ENCODE measurements around the gene CCL27.

CCL27 gene, protein sequence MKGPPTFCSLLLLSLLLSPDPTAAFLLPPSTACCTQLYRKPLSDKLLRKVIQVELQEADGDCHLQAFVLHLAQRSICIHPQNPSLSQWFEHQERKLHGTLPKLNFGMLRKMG

DNA sequence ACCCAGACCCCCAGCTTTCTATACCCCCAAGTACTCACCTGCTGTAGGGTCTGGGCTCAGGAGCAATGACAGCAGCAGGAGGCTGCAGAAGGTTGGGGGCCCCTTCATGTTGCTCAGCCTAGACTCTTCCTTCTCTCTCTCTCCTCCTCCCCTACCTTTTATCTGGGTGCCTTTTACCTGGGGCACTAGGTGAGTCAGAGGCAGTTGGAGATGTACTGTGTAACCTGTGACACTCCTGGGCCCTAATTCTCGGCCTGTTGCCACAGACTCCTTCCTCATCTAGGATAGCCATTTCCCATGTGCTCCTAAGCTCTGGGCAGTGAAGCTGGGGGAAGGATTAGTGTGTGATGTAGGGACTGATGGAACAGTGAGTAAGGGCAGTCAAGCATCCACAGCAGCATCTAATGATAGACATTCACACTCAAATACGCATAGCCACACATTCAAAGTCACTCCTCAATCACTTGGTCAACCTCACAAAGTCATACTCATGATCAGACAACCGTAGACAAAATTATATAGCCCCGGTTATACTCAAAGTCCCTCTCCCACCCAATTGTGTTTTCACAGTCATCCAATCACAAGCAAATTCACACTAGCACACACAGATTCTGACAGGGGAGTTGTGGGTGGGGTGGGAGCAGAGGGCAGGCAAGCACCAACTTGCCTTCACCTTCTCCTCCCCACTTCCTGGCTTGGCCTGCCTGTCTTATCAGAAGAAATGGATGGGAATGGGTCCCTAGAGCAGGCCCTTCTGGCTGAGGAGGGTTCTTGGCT, at the start of gene CCL27:
Gene CCL27, minus strand, starts transcription at position 132 of the 777 bp plus-strand sequence. Its CDS starts 24 bp downstream, at position 108.
- DNase-seq = no peak

DNA sequence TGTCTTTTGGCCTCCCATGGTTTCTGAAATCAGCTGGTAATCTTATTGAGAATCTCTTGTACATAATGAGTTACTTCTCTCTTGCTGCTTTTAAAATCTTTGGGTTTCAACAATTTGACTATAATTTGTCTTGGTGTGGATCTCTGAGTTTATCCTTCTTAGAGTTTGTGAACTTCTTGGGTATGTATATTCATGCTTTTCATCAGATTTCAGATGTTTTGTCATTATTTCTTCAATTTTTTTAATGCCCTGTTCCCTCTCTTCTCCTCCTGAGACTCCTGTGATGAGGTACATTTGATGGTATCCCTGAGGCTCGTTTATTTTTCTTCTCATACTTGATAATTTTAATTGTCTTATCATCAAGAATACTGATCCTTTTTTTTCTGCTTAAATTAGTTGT, 49.7 kb upstream of the CCL27 start:
- DNase-seq = no peak

DNA sequence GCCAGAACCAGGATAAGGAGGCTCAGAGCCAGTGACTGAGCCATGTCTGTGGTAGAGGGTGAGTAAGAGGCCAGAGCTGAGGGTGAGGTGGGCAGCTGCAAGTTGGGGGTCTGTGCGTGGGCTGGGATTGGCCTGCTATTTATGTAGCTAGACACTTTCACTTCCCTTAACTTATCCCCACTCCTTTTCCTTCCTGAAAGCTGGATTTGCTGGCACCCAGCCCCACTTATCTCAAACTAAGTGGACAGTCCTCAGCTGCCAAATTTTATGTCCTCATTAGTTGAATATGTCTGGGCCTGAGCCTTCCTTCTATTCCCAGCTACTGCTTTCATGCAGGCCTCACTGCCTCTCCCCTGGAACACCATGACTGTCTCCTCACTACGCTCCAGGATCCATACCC, 47.6 kb upstream of the CCL27 start, which contains the start of gene CCL21:
Gene CCL21, minus strand, starts transcription at position 114 of the 400 bp plus-strand sequence. Its CDS starts 70 bp downstream, at position 44.
- DNase-seq = no peak

DNA sequence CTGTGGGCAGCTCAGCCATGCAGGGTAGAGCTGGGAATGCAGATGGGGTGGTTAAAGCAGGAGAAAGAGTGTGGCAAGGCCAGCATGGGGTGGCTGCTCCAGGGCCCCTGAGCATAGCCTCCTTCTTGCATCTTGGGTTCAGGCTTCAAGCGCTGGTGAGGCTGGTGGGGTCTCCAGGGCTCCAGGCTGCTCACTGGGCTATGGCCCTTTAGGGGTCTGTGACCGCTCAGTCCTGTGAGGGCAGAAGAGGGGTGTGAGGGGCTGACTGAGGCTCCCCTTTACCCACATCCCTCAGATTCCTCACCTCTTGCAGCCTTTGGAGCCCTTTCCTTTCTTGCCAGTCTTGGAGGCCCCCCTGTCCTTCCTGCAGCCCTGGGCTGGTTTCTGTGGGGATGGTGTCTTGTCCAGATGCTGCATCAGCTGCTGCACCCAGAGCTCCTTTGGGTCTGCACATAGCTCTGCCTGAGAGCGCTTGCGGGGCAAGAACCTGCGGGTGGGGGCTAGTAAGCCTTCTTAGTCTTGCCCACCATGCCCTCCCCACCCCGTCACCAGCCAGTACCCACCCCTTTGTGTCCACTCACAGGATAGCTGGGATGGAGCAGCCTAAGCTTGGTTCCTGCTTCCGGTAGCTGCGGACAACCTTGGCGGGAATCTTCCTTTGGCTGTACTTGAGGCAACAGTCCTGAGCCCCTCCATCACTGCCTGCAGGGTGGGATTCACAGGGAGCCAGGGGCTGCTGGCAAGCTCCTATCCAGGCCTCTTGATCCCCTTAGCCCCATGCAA, 46.9 kb upstream of the CCL27 start:
- DNase-seq = no peak

DNA sequence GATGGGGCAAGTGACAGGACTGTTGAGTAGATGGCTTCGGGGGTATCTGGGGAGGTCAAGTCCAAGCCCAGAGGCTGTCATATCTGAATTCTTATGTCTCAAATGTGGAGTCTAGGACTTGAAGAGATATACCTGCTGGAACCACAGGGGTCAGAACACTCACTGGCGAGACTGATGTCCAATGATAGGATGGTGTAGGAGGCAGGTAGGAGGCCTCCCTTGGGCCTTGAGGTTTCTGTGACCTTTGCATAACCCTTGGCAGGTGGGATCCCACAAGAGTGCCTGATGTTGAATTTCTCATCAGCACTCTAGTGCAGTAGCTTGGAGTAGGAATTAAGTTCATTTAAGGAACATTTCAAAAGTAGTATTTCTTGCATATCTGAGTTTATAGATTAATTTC, 44.7 kb upstream of the CCL27 start:
- no peak for DNase-seq

DNA sequence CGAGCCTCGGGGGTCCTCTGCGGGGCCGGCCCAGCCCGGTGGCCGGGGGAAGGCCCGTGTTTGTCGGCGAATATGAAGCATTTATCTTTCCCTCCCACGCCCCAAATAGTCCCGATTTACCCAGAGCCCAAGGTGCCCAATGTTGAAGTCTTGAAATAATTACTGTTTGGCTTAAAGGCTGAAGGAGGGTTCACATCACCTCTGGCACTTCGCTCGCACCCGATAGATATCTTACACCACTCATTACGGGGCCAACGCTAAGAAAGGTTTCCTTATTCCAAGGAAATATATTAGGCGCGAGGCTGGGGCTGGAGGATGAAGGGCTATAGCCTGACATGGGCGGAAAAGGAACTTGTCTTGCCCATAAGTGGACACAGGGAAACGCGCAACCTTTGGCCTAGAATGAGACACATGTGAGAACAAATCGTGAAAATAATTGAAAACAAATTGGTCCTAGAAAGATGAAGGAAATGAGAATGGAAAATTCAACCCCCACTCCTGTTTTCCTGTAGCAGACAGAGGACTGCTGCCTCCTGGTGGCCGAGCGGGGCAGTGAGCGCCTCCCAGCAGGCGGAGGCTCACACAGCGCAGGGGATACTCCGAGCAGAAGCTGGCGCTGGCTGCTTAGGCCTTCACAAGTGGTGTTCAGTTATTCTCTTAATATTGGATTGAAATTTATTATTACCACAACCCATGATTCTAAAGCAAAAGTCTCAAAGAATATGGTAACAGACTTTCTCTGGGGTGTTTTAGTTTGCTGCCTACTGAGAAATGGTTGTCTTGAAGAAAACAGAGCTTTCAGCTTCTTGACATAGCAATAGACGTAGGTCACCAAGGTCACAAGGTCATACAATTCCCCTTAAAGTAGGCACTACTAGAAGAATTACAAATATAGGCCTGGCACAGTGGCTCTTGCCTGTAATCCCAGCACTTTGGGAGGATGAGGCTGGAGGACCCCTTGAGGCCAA, 39.6 kb upstream of the CCL27 start:
- peak; percentile 71 for DNase-seq

DNA sequence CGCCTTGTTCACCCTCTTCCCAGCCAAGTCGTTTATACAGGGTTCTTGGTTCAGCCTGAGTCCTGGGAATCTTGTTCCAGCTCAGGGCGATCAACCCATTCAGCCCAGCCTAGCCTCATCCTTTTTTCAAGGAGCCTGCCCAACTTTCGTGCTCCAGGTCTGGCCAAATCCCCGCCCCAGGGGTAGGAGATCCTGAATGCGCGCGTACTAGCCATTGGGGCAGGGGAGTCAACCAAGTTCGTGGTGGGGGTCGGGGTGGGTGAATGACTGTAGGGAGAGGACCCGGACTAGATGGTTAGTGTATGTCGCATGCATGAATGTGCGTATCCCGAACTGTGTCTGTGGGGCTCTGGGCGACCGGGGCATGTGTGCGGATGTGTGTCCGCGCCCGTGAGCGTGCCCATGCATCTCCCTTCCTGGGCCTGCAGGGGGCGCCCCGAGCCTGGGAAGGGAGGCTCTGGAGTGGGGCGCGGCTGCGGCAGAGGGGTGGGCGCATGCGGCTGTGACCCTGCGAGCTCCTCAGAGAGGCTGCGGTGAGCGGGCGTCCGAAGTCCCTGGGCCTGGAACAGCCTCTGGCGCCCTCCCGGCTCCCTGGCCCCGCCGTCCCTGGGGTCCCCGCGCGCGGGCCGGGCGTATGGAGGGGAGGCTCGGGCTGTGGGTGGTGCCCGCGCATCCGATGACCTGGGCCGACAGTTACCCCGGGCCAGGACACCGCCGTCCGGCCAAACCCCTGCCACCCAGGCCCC, 38.7 kb upstream of the CCL27 start:
- DNase-seq = peak; percentile 55

DNA sequence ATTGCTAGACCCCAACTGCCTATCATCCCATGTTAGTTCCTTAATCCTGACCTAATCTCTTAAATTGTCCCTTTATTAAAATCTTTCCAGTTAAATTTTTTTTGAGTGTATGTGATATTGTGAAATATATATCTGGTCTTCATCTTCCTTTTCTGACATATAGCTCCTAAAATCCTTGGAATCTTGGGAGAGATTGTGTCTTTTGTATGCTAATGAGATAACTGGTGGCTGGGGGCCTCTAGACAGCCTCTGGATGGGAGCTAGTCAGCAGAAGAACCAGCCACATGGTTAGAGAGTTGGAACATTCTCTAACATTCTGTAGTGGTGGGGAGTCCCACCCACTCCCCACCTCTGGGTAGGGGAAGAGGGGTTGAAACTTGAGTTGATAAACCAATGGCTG, 32.4 kb upstream of the CCL27 start:
- DNase-seq = no peak

DNA sequence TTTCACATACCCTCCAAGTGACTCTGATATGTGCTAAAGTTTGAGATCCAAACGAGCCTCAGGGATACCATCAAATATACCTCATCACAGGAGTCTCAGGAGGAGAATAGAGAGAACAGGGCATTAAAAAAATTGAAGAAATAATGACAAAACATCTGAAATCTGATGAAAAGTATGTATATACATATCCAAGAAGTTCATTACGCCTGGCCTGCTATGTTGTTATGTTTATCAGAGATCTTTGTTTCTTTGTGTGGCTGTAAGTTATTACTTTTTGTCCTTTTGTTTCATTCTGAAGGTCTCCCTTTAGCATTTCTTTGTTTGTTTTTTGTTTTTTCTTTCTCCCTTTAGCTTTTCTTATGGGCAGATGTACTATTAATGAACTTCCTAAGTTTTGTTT, 31.1 kb upstream of the CCL27 start:
- DNase-seq = no peak

DNA sequence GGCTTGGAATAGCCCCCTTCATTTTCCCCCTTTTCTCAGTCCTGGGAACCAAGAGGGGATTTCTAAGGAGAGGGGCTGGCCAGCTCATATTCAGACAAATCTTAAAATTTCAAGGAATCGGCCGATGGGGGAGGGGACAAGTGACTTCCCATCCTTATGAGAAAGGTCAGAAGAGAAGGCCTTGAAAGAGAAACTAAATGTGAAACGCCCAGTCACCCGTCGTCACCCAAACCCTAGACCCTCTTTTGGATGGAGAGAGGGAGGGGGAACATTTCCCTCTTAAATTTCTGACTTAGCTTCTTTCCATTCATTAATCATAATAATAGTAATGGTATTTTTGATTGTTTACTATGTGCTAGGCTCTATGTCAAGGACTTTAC, 29.5 kb upstream of the CCL27 start:
- DNase-seq = no peak

DNA sequence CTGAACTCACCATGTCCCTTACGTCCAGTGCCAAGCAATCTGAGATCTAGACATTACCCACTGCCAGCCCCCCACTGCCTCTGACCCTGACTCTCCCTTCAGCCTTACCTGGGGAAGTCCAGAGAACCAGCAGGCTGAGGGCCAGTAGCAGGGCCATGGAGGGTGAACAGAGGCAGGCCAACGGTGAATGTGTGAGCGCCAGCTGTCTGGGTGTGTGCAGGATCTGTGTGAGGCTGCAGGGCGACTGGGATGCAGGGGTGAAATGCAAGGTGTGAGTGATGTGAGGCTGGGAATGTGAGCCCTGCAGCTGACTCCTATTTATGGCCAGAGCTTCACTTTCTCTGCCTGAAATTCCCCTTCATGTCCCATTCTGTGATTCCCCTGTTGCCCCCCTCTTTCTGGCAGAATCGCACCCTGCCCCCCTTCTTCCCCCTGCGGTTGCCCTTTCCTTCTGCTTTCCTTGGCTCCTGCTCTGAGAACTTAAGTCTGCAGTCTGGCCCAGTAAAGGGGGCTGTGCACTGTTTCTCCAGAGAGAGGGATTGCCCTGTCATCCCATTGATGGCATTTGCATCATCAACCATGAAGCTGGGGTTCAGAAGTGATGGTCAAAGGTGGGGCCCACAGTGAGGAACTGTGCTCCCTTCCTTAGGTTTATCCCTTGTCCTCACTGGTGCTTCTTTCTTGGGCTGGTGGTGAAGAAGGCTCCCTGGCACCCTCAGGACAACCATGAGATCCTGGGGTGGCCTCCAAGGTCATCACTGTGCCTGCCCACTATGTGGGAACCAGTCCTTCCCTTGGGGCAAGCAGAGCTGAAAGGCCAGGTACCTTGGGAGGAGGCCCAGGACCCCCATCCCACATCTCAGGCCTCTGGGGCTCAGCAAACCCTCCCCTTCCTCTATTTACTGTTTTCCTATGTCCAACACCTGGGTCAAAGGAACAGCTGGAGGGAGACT, 28.8 kb upstream of the CCL27 start, which contains the start of gene CCL19:
Gene CCL19, minus strand, starts transcription at position 294 of the 953 bp plus-strand sequence. Its CDS starts 137 bp downstream, at position 157.
- no peak for DNase-seq

DNA sequence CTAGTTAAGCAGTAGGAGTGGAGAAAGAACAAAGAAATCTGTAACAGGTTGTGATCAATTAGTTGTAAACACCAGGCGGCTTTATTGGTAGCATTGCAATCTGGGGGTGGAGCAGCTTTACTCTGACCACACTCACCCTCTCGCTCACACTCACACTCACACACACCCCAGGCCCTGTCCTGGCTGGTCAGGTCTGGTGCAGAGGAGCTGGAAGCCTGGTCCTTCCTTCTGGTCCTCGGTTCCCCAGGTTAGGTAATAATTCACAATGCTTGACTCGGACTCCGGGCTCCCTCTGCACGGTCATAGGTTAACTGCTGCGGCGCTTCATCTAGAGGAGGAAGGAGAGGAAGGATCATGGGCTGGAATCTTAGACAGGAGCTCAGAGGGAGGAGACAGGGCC, 27.1 kb upstream of the CCL27 start:
- no peak for DNase-seq

DNA sequence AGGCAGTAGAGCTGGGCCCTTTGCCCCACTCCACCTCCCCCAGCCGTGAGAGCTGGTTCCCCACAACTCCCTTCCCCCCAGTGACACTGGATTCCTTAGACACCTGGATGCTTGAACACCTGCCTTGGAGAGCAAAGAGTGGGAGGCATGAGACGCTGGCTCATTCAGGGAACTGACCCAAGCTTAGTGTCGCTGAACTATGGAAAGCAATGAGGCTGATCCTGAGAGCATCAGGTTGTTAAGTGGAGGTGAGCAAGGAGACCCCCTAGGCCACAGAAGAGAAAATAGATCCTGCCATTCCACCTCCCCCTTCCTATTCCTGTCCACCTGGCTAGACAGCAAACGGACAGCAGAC, 26.6 kb upstream of the CCL27 start:
- DNase-seq = no peak

DNA sequence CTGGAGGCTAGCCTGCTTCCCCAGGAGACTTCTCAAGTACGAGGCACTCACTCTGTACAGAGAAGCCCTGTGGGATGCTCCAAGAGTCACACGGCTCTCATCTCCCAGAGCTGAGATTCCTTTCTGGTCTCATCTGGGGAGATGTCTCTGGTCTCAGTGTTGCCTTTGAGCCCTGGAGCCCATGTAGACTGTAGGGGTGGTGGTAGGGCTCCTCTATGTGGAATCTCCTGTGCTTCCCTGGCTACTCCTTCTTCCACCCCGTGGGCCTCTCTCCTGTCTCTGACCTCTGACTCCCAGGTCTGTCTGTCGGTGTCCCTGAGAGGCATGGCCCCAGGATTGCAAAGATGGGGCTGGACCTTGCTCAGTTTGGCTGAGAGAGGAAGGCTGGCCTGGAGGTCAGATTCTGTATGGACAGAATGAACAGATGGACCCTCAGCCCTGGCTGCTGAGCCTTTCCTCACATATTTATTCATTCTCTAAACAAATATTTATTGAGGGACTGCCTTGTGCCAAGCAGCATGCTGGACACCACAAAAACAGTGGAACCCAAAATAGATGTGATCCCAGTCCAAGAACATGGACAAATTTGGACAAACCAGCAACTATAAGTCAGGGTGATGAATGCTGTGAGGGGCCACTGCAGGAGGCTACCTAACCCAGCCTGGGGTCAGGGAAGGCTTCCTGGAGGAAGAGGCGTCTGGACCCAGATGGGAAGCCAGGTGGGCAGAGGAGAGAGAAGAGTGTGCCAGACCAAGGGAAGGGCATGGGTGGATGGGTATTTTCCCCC, 26.1 kb upstream of the CCL27 start:
- no peak for DNase-seq

DNA sequence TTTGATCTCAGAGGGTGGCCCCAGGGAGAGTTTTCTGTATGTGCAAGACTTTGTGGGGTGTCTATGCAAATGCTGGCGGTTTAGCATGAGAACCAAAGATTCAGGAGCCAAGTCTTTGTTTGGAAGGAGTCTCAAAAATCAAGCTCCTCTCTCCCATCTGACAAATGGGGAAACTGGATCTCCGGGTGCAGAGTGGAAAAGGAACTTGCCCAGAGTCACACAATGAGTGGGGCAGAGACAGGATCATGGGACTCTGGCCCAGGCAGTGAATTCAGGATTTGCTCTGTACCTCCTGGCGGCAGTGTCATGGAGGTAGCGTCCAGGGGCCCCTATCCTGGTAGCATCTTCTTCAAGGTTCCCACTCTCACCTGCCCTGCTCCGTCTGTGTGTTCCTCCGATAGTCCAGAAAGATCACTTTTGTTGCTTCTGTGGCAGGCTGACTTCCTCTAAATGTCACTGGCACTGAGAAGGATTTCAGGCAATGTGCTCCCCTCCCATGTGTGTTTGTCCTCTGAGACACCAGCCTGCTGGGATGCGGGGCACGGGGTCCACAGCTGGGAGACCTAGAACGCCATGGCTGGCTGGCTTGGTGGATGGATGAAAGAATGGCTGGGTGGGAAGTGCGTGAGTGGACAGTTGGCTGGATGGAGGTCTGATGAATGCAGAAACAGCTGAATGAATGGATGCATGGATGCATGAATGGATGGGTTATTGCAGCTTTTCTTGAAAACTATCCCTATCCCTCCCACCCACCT, 25.0 kb upstream of the CCL27 start:
- DNase-seq = no peak

DNA sequence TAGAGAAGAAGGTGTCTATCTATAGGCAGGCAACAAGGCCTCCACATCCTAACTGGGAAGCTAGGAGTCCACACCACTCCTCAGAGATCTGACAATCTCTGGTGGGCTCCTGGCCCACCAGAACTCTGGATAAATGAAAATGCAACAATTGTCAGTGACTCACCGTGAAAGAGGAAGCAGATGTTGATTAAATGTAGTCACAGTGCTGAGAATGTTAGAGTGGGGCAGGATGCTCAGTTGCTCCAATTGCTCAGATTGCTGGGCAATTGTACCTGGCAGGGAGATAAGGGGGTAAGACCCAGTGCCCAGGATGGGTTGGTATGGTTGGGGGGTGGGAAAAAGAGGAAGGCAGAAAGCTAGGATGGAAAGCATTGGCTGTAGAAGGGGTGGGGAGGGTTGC, 24.3 kb upstream of the CCL27 start:
- no peak for DNase-seq

DNA sequence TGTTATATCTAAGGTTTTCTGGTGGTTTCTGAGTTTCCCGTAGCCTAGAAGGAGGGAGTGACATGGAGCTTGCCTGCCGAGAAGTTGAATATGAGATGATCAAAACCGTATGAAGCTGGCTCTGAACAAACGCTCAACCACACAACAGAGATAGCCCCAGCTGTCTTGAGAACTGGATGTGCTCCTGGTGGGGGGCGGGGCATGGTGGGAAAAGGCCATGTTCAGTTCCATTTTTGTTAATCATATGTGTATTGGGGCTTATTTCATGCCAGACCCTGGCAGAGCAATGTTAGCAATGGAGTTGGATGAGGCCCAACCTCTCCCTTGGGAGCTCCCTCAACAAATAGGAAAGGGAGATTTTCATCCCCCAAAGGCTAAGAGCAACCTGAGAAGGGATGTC, 23.8 kb upstream of the CCL27 start:
- DNase-seq = no peak

DNA sequence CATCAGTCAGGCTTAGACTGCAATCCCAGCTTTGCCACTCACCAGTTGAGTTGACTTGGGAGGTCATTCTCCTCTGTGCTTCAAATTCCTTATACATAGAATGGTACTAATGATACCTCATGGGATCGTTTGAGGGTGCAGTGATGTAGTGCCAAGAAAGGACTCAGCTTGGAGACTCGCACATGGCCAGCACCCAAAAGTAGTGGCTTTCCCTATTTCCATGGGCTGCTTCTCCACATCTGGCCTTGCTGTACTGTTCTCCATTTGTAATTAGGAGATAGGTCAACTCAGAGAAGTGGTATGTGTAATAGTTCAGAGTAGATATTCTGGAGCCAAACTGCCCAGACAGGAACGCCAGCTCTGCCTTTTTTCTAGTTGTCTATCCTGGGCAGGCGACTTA, 23.1 kb upstream of the CCL27 start:
- DNase-seq = no peak

DNA sequence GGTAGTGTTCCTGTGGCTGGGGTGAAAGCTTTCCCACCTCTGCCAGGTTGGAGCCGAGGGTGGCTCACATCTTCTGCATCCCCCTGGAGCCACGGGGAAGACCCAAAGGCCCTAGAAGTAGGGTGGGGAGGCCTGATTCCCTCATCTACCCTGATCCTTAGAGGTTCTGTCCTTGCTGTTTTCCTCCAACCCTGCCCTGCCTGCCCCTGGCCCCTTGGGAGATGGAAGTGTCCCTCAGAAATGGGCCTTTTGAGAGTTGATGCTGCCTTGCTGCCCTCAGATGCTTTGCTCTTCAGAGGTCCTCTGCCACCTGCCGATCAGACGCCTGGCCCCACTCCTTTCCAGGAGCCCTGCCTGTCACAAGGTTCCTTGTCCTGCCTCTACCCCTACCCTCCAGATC, 22.4 kb upstream of the CCL27 start:
- no peak for DNase-seq

Measured in hematopoietic multipotent progenitor cell treated with erythropoietin and hydrocortisone succinate and interleukin-3 and kit ligand, for 8 days (in vitro differentiated cells).